Spleen (tissue), 11 donors: ENCODE results near the gene CSH1. TPM values are rescaled to one million over a fixed set of nuclear protein-coding genes. Genes with fewer than 3 reads are reported as not detected.
A peak's percentile ranks its signal among the peaks of the same experiment; 100 is the strongest.

Experiments used
- DNase-seq: peaks from one replicate; pipeline ENCODE4 v3.0.0-alpha.2; 2020
- H3K27ac ChIP-seq, 8 donors: fragments of 200-600 bp; sonication (generic) in 7 of 8; 1 replicate in 4 of 8; 2 replicates in 4 of 8; pipeline versions ENCODE4 v1.5.0 to v1.8.0; 2016 to 2021; ENCODE audit warnings: inconsistent platforms in 4 of 8, mild to moderate bottlenecking in 4 of 8, moderate library complexity in 1 of 8
- H3K27me3 ChIP-seq, 7 donors: fragments of 200-600 bp; sonication (generic) in 6 of 7; replicated peaks in 1 of 7; 1 replicate in 4 of 7; 2 replicates in 3 of 7; pipeline versions ENCODE4 v1.5.0 to v1.8.0; 2016 to 2021; ENCODE audit warnings: inconsistent platforms in 3 of 7, mild to moderate bottlenecking in 1 of 7
- H3K36me3 ChIP-seq, 6 donors: fragments of 200-600 bp; sonication (generic) in 5 of 6; 1 replicate in 4 of 6; 2 replicates in 2 of 6; pipeline versions ENCODE4 v1.5.0 to v1.8.0; 2016 to 2021; ENCODE audit warnings: inconsistent platforms in 2 of 6
- H3K4me1 ChIP-seq, 6 donors: fragments of 200-600 bp; sonication (generic) in 5 of 6; 1 replicate in 3 of 6; 2 replicates in 3 of 6; pipeline versions ENCODE4 v1.5.0 to v1.8.0; 2016 to 2021; ENCODE audit warnings: inconsistent platforms in 3 of 6
- H3K4me3 ChIP-seq, 8 donors: fragments of 200-600 bp; sonication (generic) in 7 of 8; 1 replicate in 4 of 8; 2 replicates in 4 of 8; pipeline versions ENCODE4 v1.5.0 to v1.8.0; 2016 to 2021; ENCODE audit warnings: inconsistent platforms in 4 of 8, mild to moderate bottlenecking in 4 of 8, moderate library complexity in 2 of 8
- H3K9me3 ChIP-seq, 8 donors: fragments of 200-600 bp; sonication (generic) in 7 of 8; 1 replicate in 4 of 8; 2 replicates in 4 of 8; pipeline versions ENCODE4 v1.5.0 to v1.8.0; 2016 to 2021; ENCODE audit warnings: inconsistent platforms in 4 of 8
- POLR2A ChIP-seq, 3 donors: fragments of 450-650 bp; IDR thresholded peaks; one replicate each; pipeline ENCODE4 v1.5.1; 2017; ENCODE audit warnings: antibody characterized with exemption in 3 of 3, mild to moderate bottlenecking in 1 of 3
- POLR2AphosphoS5 ChIP-seq, 3 donors: sonication (generic); formaldehyde crosslinking; IDR thresholded peaks; one replicate each; pipeline ENCODE4 v1.5.1; 2017; ENCODE audit warnings: antibody characterized with exemption in 3 of 3
- WGBS, 5 donors: extraction: QIAGEN DNeasy Blood & Tissue Kit in 3 of 5; methylation state at CpG; one replicate each; pipeline versions ENCODE4 v1.1.5 to v1.1.7; 2013 to 2018; 5-methylcytosine and 5-hydroxymethylcytosine counted together
- intact Hi-C: fragments of 100-400 bp; cut with DNase I; formaldehyde crosslinking; loops from one replicate; pipeline ENCODE4 v1.15.0; 2023; ENCODE audit warnings: low total_unique reads
- polyA plus RNA-seq, 3 donors: library from polyadenylated mRNA; stranded (reverse); fragments of 200-250 nt; gene quantifications; one replicate each; pipeline ENCODE4 v1.2.1, GENCODE V29; 2013
- total RNA-seq, 7 donors: library from RNA; depleted of rRNA in 3 of 7; stranded (reverse); fragments of >200 nt in 3 of 7; fragmentation: NEBNext Ultra II Directional in 4 of 7; extraction: Animal tissue kit (Norgen Biotek cat#: 25700) in 4 of 7; gene quantifications; one replicate each; pipeline versions ENCODE4 v1.1.0 to v1.2.1, GENCODE V29; 2016 to 2021
- TF ChIP-seq, protein P1 (sequence below), 11 experiments: fragments of 200-600 bp in 7 of 11; fragments of 450-650 bp in 4 of 11; sonication (generic) in 4 of 11; IDR thresholded peaks in 8 of 11; conservative IDR thresholded peaks in 3 of 11; 1 replicate in 7 of 11; 2 replicates in 4 of 11; pipeline versions ENCODE4 v1.4.0 to v1.8.0; 2016 to 2021; ENCODE audit warnings: antibody characterized with exemption in 11 of 11, inconsistent platforms in 4 of 11, mild to moderate bottlenecking in 1 of 11
- donor health status: healthy with polysubstance abuse.
- donor health status: DM: no; HTN: no; CAD: no; lungs with moderate emphysema.
- donor health status: DM: no; HTN: no; CAD: no.
- donor health status: Bipolar disorder and iron deficiency.
- donor health status: healthy.
- donor health status: DM: no; HTN: no; CAD: no.
- donor health status: DM: yes; HTN: yes; CAD: no.

Gene CSH1
- total and polyA plus RNA-seq, 10 donors, result not detected

DNA sequence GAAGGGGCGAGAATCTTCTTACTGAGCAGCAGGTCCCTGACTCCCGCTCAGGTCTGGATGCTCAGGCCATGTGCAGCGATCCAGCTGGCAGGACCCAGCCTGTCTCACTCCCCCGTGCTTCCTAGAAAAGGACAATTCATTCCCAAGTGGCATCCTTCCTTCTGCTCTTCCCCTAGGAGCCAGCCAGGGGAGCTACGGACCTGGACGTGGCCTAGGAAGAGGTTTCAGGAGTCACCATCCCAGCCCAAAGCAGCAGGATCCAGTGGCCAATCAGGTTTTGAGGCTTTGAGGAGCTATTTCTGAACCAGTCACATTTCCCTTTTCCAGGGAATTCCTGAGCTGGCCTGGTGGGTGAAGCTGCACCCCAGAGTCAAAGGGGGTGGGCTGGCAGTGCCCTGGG lies 43.5 kb upstream of the CSH1 start:
- Histone ChIP-seq H3K27ac (peak overlapping the region in 1 of 8 donors; percentile 25), H3K4me1 (peaks cover 0 to 39% (median 14%) of the 10 kb centered on the region in 6 donors), H3K4me3 (no peak overlapping the region), H3K36me3 (no peaks in the 10 kb centered on the region), H3K27me3 (no peaks in the 10 kb centered on the region), H3K9me3 (no peaks in the 10 kb centered on the region)
- no peak for DNase-seq
- no peak for TF ChIP-seq POLR2A (IDR thresholded peaks at IDR 0.05)
- TF ChIP-seq, protein P1, sequence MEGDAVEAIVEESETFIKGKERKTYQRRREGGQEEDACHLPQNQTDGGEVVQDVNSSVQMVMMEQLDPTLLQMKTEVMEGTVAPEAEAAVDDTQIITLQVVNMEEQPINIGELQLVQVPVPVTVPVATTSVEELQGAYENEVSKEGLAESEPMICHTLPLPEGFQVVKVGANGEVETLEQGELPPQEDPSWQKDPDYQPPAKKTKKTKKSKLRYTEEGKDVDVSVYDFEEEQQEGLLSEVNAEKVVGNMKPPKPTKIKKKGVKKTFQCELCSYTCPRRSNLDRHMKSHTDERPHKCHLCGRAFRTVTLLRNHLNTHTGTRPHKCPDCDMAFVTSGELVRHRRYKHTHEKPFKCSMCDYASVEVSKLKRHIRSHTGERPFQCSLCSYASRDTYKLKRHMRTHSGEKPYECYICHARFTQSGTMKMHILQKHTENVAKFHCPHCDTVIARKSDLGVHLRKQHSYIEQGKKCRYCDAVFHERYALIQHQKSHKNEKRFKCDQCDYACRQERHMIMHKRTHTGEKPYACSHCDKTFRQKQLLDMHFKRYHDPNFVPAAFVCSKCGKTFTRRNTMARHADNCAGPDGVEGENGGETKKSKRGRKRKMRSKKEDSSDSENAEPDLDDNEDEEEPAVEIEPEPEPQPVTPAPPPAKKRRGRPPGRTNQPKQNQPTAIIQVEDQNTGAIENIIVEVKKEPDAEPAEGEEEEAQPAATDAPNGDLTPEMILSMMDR (IDR thresholded peaks at IDR 0.05 in 8 of 11, conservative IDR thresholded peaks at IDR 0.05 in 3 of 11), result no peak
- no peak for TF ChIP-seq POLR2AphosphoS5 (IDR thresholded peaks at IDR 0.05)
- intact Hi-C loops, result no loop called here
- WGBS, 5 donors, result 68 to 92% (median 85%) methylated on average over 5 to 6 of the region's 6 CpGs

DNA sequence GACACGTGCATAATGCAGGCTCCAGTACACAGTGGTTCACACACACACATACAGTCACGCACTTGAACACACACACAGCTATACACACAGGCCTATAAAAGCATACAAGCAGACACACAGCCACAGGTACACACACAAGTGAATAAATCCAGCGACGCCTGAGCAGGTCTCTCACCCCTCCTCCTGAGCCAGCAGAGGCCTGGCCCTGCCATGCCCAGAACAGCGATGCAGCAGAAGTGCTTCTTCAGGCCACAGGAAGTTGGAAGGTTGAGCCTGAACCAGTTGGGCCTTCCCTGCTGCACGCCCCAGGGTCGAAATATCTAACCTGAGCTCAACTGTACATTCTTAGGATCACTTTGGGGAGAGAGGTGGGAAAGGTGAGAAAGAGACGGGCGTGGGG lies 43.0 kb upstream of the CSH1 start:
- no peaks in the 10 kb centered on the region for H3K36me3 ChIP-seq
- intact Hi-C loops, result no loop called here
- no peak overlapping the region for H3K4me3 ChIP-seq
- no peaks in the 10 kb centered on the region for H3K9me3 ChIP-seq
- no peak for DNase-seq
- no peaks in the 10 kb centered on the region for H3K27me3 ChIP-seq
- peaks cover 0 to 40% (median 17%) of the 10 kb centered on the region in 6 donors for H3K4me1 ChIP-seq
- 81 to 88% (median 82%) methylated on average over 8 to 9 of the region's 9 CpGs for WGBS, 5 donors
- peak overlapping the region in 1 of 8 donors; percentile 25 for H3K27ac ChIP-seq
- TF ChIP-seq, protein P1 (IDR thresholded peaks at IDR 0.05 in 8 of 11, conservative IDR thresholded peaks at IDR 0.05 in 3 of 11), result no peak
- TF ChIP-seq POLR2AphosphoS5 (IDR thresholded peaks at IDR 0.05) (no peak), POLR2A (IDR thresholded peaks at IDR 0.05) (no peak)

DNA sequence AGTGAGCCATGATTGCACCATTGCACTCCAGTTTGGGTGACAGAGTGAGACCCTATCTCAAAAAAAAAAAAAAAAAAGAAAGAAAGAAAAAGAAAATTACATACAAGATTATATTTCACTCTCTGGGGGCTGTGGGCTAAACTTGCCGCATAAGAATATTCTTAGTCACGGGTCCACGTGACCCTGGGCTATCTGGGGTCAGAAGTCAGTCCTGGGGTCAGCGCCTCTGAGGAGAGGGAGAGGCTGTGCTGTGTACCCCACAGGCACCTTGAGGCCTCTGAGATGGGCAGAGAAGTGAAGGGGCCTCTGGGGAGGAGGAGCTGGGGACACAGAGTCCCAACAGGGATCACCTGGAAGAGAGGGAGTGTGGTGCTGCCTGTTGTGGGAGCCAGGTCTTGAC lies 41.5 kb upstream of the CSH1 start:
- Histone ChIP-seq H3K9me3 (no peaks in the 10 kb centered on the region), H3K27me3 (no peaks in the 10 kb centered on the region), H3K4me3 (no peak overlapping the region), H3K4me1 (peaks cover 0 to 55% (median 26%) of the 10 kb centered on the region in 6 donors), H3K36me3 (no peaks in the 10 kb centered on the region), H3K27ac (no peak overlapping the region)
- no peak for DNase-seq
- intact Hi-C loops, result no loop called here
- 91 to 97% (median 95%) methylated on average over 4 of the region's 4 CpGs for WGBS, 5 donors
- no peak for TF ChIP-seq POLR2AphosphoS5 (IDR thresholded peaks at IDR 0.05)

DNA sequence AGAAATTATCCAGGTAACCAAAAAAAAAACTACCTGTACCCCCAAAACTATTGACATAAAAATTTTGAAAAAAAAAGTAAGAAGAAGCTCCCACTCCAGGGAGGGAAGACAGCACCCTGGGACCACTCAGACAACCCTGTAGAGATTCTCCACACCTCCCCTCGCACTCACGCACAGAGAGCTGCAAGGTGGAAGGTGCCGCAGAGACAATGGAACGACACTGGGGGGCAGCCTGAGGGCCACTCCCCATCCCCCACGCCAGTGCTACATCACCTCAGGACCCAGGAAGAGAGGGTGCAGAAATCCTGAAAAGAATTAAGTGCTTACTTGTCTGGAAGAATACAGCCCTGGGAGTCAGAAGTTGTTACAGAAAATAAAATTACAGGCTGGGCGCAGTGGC lies 40.9 kb upstream of the CSH1 start:
- no peak overlapping the region for H3K27ac ChIP-seq
- intact Hi-C loops, result no loop called here

More for the DNA sequence above, 40.9 kb upstream of the CSH1 start:
- TF ChIP-seq, protein P1 (IDR thresholded peaks at IDR 0.05 in 8 of 11, conservative IDR thresholded peaks at IDR 0.05 in 3 of 11), result no peak
- TF ChIP-seq POLR2AphosphoS5 (IDR thresholded peaks at IDR 0.05), result no peak
- no peak for TF ChIP-seq POLR2A (IDR thresholded peaks at IDR 0.05)
- DNase-seq, result no peak
- H3K36me3 ChIP-seq, result no peaks in the 10 kb centered on the region
- 85 to 95% (median 90%) methylated on average over 6 of the region's 6 CpGs for WGBS, 5 donors
- peaks cover 0 to 61% (median 32%) of the 10 kb centered on the region in 6 donors for H3K4me1 ChIP-seq
- no peaks in the 10 kb centered on the region for H3K9me3 ChIP-seq
- no peak overlapping the region for H3K4me3 ChIP-seq
- H3K27me3 ChIP-seq, result no peaks in the 10 kb centered on the region
